GM12878 (cell line): ENCODE measurements around the gene PRICKLE4. TPM values are rescaled to one million over a fixed set of nuclear protein-coding genes. Genes with fewer than 3 reads are reported as not detected.

ENCODE experiments used
- ATAC-seq: fragments of 200-7000 bp; cut with Tn5 transposase; 3 replicates; pipeline ENCODE4 v1.9.1; 2020; ENCODE audit warnings: mild to moderate bottlenecking, moderate library complexity
- BruUV-seq: library from RNA; stranded (reverse); fragments of 400-500 nt; replicated peaks from 2 replicates; lab custom pipeline; 2021; lab: Mats Ljungman, UMichigan
- CTCF ChIA-PET: fragments of 300-600 bp; sonication (Branson Sonifier 250); formaldehyde crosslinking; extraction: SDS; loops from one replicate; lab custom pipeline; 2021; ENCODE audit warnings: inconsistent platforms; lab: Yijun Ruan, JAX
- POLR2A ChIA-PET: fragments of 350-600 bp; formaldehyde crosslinking; extraction: SDS; loops from one replicate; lab custom pipeline; 2021; ENCODE audit warnings: inconsistent platforms; lab: Charles Lee
- RAD21 ChIA-PET: fragments of 300-600 bp; sonication (Branson Sonifier 250); formaldehyde crosslinking; loops from one replicate; lab custom pipeline; 2023; ENCODE audit warnings: antibody characterized with exemption; ENCODE audit not compliant: unreplicated experiment; lab: Charles Lee
- SMC1A ChIA-PET: fragments of 300-600 bp; sonication (Branson Sonifier 250); formaldehyde crosslinking; loops from one replicate; lab custom pipeline; 2023; ENCODE audit not compliant: unreplicated experiment, uncharacterized antibody; lab: Charles Lee
- DNase-seq: peaks from one replicate; pipeline ENCODE4 v3.0.0-alpha.2; 2011; ENCODE audit warnings: low read depth, low spot score
- FAIRE-seq: peaks from 3 replicates; lab custom pipeline; 2011; peaks lifted over from hg19 to GRCh38; lab: Jason Lieb, UNC
- H2AFZ ChIP-seq: 2 replicates; pipeline ENCODE4 v1.6.0; 2011; ENCODE audit warnings: low read depth, low read length, control low read depth; ENCODE audit not compliant: control insufficient read depth
- H3K27ac ChIP-seq: 2 replicates; pipeline ENCODE4 v1.5.1; 2011; ENCODE audit warnings: control low read depth; ENCODE audit not compliant: control insufficient read depth, insufficient read depth
- H3K27me3 ChIP-seq, 2 experiments: replicated peaks in 1 of 2; 2 replicates each; pipeline versions ENCODE4 v1.6.0 to v1.6.1; 2011; ENCODE audit warnings: low read length in 1 of 2; ENCODE audit not compliant: control insufficient read depth in 2 of 2, insufficient read depth in 2 of 2
- H3K36me3 ChIP-seq, 2 experiments: 2 replicates each; pipeline ENCODE4 v1.5.1; 2011; ENCODE audit warnings: low read length in 1 of 2; ENCODE audit not compliant: control insufficient read depth in 2 of 2, insufficient read depth in 2 of 2
- H3K4me1 ChIP-seq: 2 replicates; pipeline ENCODE4 v1.6.1; 2011; ENCODE audit warnings: mild to moderate bottlenecking, low read length, moderate library complexity, mixed read lengths; ENCODE audit not compliant: control insufficient read depth, insufficient read depth
- H3K4me2 ChIP-seq: 2 replicates; pipeline ENCODE4 v1.6.0; 2011; ENCODE audit warnings: control low read depth; ENCODE audit not compliant: control insufficient read depth, insufficient read depth
- H3K4me3 ChIP-seq: fragments of 200-600 bp; sonication (generic); 2 replicates; pipeline ENCODE4 v1.5.1; 2016
- H3K79me2 ChIP-seq: 2 replicates; pipeline ENCODE4 v1.6.0; 2011; ENCODE audit warnings: low read length; ENCODE audit not compliant: control insufficient read depth, insufficient read depth
- H3K9ac ChIP-seq: 2 replicates; pipeline ENCODE4 v1.8.0; 2011; ENCODE audit warnings: low read length, control low read depth, mixed read lengths; ENCODE audit not compliant: control insufficient read depth, insufficient read depth
- H3K9me3 ChIP-seq: replicated peaks from 3 replicates; pipeline ENCODE4 v1.5.1; 2011; ENCODE audit warnings: mild to moderate bottlenecking, low read length; ENCODE audit not compliant: control insufficient read depth, insufficient read depth
- H4K20me1 ChIP-seq: 2 replicates; pipeline ENCODE4 v1.6.0; 2011; ENCODE audit not compliant: control insufficient read depth, insufficient read depth
- BRCA1 ChIP-seq: IDR thresholded peaks from 2 replicates; pipeline ENCODE4 v1.6.1; 2011; ENCODE audit warnings: low read depth, low read length, improper control_type of control experiment
- CBX5 ChIP-seq: sonication (generic); IDR thresholded peaks from 2 replicates; pipeline ENCODE4 v1.6.1; 2016; ENCODE audit warnings: low read depth, moderate library complexity, mild to moderate bottlenecking, inconsistent platforms
- HDAC6 ChIP-seq: fragments of 200-600 bp; sonication (generic); IDR thresholded peaks from one replicate; pipeline ENCODE4 v1.8.0; 2017; ENCODE audit warnings: antibody characterized with exemption; ENCODE audit not compliant: unreplicated experiment
- IKZF1 ChIP-seq: fragments of 450-650 bp; conservative IDR thresholded peaks from 2 replicates; pipeline ENCODE4 v1.6.1; 2017; ENCODE audit warnings: antibody characterized with exemption, mild to moderate bottlenecking
- IRF4 ChIP-seq: IDR thresholded peaks from 2 replicates; pipeline ENCODE4 v1.6.1; 2011; ENCODE audit warnings: low read depth, low read length
- KDM1A ChIP-seq: fragments of 200-600 bp; sonication (generic); IDR thresholded peaks from 2 replicates; pipeline ENCODE4 v1.6.1; 2016; ENCODE audit warnings: borderline replicate concordance
- NR2C2 ChIP-seq: IDR thresholded peaks from 2 replicates; pipeline ENCODE4 v1.6.1; 2011; ENCODE audit warnings: borderline replicate concordance, low read depth; ENCODE audit not compliant: control insufficient read depth, insufficient read length
- RAD51 ChIP-seq: fragments of 450-650 bp; IDR thresholded peaks from 2 replicates; pipeline ENCODE4 v1.6.1; 2016; ENCODE audit warnings: moderate library complexity, mild to moderate bottlenecking, inconsistent platforms
- STAT3 ChIP-seq: IDR thresholded peaks from 2 replicates; pipeline ENCODE4 v1.6.1; 2011; ENCODE audit warnings: low read depth, low read length, improper control_type of control experiment
- SUZ12 ChIP-seq: fragments of 200-600 bp; sonication (generic); IDR thresholded peaks from one replicate; pipeline ENCODE4 v1.6.1; 2018; ENCODE audit warnings: antibody characterized with exemption, mild to moderate bottlenecking; ENCODE audit not compliant: unreplicated experiment
- TCF7 ChIP-seq: IDR thresholded peaks from 2 replicates; pipeline ENCODE4 v1.6.1; 2014; ENCODE audit warnings: antibody characterized with exemption, borderline replicate concordance
- ZNF384 ChIP-seq: IDR thresholded peaks from 2 replicates; pipeline ENCODE4 v1.6.1; 2012; ENCODE audit warnings: low read depth, mild to moderate bottlenecking, low read length, improper control_type of control experiment, borderline replicate concordance
- WGBS: methylation state at CpG from one replicate; pipeline ENCODE4 v1.1.6; 2016; ENCODE audit warnings: low lambda C conversion rate; ENCODE audit not compliant: insufficient replicate concordance, insufficient coverage; ENCODE audit errors: missing lambda C conversion rate; 5-methylcytosine and 5-hydroxymethylcytosine counted together
- in situ Hi-C: fragments of 300-500 bp; cut with MboI; formaldehyde crosslinking; loops from 9 replicates; pipeline ENCODE4 v1.14.3; 2018; ENCODE audit warnings: mixed read lengths
- intact Hi-C: fragments of 100-400 bp; cut with micrococcal nuclease; formaldehyde crosslinking; loops from one replicate; pipeline ENCODE4 v1.14.2; 2022; ENCODE audit not compliant: unreplicated experiment
- polyA plus RNA-seq, 11 experiments: library from polyadenylated mRNA; depleted of rRNA in 4 of 11; unstranded in 6 of 11; stranded (reverse) in 5 of 11; fragments of >200 nt; fragmentation: Nextera tagmentation in 4 of 11; fragmentation: Illumina TruSeq in 1 of 11; extraction: Ambion mirVana in 4 of 11; extraction: Trizol in 1 of 11; gene quantifications; 1 replicate in 1 of 11; 2 replicates in 10 of 11; pipeline versions ENCODE4 v1.2.1 to v1.2.3, GENCODE V29; 2011 to 2016; ENCODE audit warnings: inconsistent platforms in 2 of 11, missing spikeins in 2 of 11, low read depth in 1 of 11
- total RNA-seq, 4 experiments: library from RNA; depleted of rRNA in 3 of 4; stranded (reverse); fragments of >200 nt in 3 of 4; fragmentation: Illumina TruSeq in 1 of 4; extraction: Trizol in 1 of 4; gene quantifications; 2 replicates each; pipeline versions ENCODE4 v1.2.1 to v1.2.3, GENCODE V29; 2013 to 2021
- TF ChIP-seq, protein P1 (sequence below): fragments of 450-650 bp; IDR thresholded peaks from 2 replicates; pipeline ENCODE4 v1.6.1; 2017; ENCODE audit warnings: mild to moderate bottlenecking, moderate library complexity
- TF ChIP-seq, protein P2 (sequence below): fragments of 450-650 bp; IDR thresholded peaks from 2 replicates; pipeline ENCODE4 v1.6.1; 2016; ENCODE audit warnings: mild to moderate bottlenecking

PRICKLE4 gene
- total and polyA plus RNA-seq, 10 of the 15 experiments (the other 5 are each of a cell fraction or from before 2014, with no cell fraction given), result 0.33 to 0.85 (median 0.35) TPM; not detected in 7

DNA sequence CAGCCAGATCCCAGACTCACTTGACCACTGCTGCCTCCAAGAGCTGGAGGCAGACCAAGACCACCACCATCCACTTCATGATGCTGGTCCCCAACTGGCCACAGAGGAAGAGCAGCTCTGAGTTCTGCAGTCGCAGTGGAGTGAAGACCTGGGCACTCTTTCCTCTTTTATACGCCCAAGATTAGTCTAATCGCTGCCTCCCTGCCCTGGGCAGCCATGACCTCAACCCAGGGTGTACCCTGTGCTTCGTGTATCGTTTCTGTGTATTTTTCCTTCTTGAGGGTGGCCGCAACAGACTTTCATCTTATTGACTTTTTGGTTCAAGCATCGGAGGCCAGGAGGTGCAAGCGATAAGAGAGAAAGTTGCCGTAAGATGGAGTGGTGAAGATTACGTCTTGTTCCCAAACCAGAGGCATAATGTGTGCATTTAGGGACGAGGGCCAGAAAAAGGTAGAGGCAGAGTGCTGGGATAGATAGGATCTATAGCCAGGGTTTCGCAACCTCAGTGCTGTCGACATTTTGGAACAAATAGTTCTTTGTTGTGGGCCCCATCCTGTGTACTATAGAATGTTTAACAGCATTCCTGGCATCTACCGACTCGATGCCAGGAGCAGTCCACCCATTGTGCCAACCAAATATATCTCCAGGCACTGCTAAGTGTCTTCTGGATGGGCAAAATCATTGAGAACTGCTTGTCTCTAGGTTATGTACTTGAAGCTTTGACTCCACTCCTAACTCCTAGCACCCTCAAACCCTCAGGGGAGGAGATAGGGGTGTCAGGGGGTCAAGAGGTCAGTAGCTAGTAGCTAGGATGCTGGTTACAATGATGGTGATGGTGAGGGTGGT, 33.1 kb upstream of the PRICKLE4 start, which contains the start of gene PGC:
PGC (minus strand) TSS at position 142 of the 846 bp plus-strand sequence; CDS start at position 79, 63 bp downstream.
- FAIRE-seq, result no peak
- ChIA-PET POLR2A (interaction anchor here (0.6 kb wide), 1 partner anchor 415 kb away, joined by 3 read pairs; no protein-coding TSS in a partner anchor), RAD21 (no interaction called here)

More for the DNA sequence above, 33.1 kb upstream of the PRICKLE4 start, which contains the start of gene PGC:
- Histone ChIP-seq H3K36me3 (no peaks in the 10 kb centered on the region), H3K4me2 (no peak within 1 kb of the TSS), H3K79me2 (no peaks in the 10 kb centered on the region)
- in situ Hi-C loops, result no loop called here
- 52% methylated on average over 15 of the region's 15 CpGs for WGBS
- ATAC-seq, result no peak
- no peak for DNase-seq
- TF ChIP-seq IKZF1 (no peak), TCF7 (no peak), BRCA1 (no peak), CBX5 (no peak), HDAC6 (no peak), KDM1A (no peak), SUZ12 (no peak), NR2C2 (no peak), IRF4 (no peak), RAD51 (no peak), STAT3 (no peak), ZNF384 (no peak)
- TF ChIP-seq, protein P1, sequence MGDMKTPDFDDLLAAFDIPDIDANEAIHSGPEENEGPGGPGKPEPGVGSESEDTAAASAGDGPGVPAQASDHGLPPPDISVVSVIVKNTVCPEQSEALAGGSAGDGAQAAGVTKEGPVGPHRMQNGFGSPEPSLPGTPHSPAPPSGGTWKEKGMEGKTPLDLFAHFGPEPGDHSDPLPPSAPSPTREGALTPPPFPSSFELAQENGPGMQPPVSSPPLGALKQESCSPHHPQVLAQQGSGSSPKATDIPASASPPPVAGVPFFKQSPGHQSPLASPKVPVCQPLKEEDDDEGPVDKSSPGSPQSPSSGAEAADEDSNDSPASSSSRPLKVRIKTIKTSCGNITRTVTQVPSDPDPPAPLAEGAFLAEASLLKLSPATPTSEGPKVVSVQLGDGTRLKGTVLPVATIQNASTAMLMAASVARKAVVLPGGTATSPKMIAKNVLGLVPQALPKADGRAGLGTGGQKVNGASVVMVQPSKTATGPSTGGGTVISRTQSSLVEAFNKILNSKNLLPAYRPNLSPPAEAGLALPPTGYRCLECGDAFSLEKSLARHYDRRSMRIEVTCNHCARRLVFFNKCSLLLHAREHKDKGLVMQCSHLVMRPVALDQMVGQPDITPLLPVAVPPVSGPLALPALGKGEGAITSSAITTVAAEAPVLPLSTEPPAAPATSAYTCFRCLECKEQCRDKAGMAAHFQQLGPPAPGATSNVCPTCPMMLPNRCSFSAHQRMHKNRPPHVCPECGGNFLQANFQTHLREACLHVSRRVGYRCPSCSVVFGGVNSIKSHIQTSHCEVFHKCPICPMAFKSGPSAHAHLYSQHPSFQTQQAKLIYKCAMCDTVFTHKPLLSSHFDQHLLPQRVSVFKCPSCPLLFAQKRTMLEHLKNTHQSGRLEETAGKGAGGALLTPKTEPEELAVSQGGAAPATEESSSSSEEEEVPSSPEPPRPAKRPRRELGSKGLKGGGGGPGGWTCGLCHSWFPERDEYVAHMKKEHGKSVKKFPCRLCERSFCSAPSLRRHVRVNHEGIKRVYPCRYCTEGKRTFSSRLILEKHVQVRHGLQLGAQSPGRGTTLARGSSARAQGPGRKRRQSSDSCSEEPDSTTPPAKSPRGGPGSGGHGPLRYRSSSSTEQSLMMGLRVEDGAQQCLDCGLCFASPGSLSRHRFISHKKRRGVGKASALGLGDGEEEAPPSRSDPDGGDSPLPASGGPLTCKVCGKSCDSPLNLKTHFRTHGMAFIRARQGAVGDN, result no peak
- TF ChIP-seq, protein P2, sequence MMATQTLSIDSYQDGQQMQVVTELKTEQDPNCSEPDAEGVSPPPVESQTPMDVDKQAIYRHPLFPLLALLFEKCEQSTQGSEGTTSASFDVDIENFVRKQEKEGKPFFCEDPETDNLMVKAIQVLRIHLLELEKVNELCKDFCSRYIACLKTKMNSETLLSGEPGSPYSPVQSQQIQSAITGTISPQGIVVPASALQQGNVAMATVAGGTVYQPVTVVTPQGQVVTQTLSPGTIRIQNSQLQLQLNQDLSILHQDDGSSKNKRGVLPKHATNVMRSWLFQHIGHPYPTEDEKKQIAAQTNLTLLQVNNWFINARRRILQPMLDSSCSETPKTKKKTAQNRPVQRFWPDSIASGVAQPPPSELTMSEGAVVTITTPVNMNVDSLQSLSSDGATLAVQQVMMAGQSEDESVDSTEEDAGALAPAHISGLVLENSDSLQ, result no peak
- TF ChIP-seq, all 136 proteins: peak for 0
- BruUV-seq, result no TSS peak
- no peaks in the 10 kb centered on the region for H3K4me1 ChIP-seq
- no peak within 1 kb of the TSS for H3K9ac ChIP-seq
- SMC1A ChIA-PET, result interaction anchor here (1.1 kb wide), 1 partner anchor 31 kb away, joined by 3 read pairs; no protein-coding TSS in a partner anchor
- intact Hi-C loops, result no loop called here
- no peak within 1 kb of the TSS for H3K4me3 ChIP-seq
- H3K27me3 ChIP-seq, result no peaks in the 10 kb centered on the region; a peak in 1 of 4 replicates
- no peak within 1 kb of the TSS for H3K27ac ChIP-seq
- no peaks in the 10 kb centered on the region for H4K20me1 ChIP-seq
- H3K9me3 ChIP-seq, result no peaks in the 10 kb centered on the region
- no peak within 1 kb of the TSS for H2AFZ ChIP-seq
- CTCF ChIA-PET, result no interaction called here
